Fibroblast of mammary gland (primary cell): Measurements from ENCODE around the gene DGKH.

Experiments
- DNase-seq: peaks from one replicate; pipeline ENCODE4 v3.0.0-alpha.2; 2010; ENCODE audit warnings: low read depth
- H3K4me3 ChIP-seq: 2 replicates; pipeline ENCODE4 v1.5.1; 2011; ENCODE audit warnings: low read depth, mild to moderate bottlenecking, low read length, moderate library complexity; ENCODE audit not compliant: control insufficient read depth
- TF ChIP-seq, protein P1 (sequence below): conservative IDR thresholded peaks from 2 replicates; pipeline ENCODE4 v1.5.1; 2011; ENCODE audit warnings: low read depth, low read length, inconsistent platforms; ENCODE audit not compliant: control insufficient read depth, insufficient read depth

DGKH gene

GRCh38 chr13:42109957-42110356 lies 61.5 kb downstream of the DGKH start:
- TF ChIP-seq, protein P1, sequence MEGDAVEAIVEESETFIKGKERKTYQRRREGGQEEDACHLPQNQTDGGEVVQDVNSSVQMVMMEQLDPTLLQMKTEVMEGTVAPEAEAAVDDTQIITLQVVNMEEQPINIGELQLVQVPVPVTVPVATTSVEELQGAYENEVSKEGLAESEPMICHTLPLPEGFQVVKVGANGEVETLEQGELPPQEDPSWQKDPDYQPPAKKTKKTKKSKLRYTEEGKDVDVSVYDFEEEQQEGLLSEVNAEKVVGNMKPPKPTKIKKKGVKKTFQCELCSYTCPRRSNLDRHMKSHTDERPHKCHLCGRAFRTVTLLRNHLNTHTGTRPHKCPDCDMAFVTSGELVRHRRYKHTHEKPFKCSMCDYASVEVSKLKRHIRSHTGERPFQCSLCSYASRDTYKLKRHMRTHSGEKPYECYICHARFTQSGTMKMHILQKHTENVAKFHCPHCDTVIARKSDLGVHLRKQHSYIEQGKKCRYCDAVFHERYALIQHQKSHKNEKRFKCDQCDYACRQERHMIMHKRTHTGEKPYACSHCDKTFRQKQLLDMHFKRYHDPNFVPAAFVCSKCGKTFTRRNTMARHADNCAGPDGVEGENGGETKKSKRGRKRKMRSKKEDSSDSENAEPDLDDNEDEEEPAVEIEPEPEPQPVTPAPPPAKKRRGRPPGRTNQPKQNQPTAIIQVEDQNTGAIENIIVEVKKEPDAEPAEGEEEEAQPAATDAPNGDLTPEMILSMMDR, result no peak
- DNase-seq, result no peak
- H3K4me3 ChIP-seq, result no peak overlapping the region

GRCh38 chr13:42110410-42111155 lies 62.1 kb downstream of the DGKH start:
- DNase-seq, result peak; percentile 84
- H3K4me3 ChIP-seq, result no peak overlapping the region
- TF ChIP-seq, protein P1, result peak; percentile 69

DNA sequence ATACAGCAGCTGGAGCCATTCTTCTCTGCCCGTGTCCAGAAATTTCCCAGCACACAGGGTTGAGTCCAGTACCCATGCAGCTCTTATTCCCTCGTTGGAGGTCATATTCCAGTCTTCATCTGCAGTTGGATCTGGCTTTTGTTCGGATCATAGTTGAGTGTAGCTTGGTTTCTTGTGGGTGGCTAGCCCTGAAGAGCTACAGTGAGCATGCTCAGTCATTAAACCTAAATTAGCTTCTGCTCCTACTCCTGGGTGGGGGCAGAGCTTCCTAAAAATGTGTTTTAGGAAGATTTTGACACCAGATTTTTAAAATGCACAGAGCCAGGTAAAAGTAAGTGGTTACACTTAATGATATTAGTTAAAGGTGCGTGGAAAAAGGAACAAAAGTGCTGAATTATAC lies 64.4 kb downstream of the DGKH start:
- TF ChIP-seq, protein P1, result no peak
- H3K4me3 ChIP-seq, result no peak overlapping the region
- no peak for DNase-seq

DNA sequence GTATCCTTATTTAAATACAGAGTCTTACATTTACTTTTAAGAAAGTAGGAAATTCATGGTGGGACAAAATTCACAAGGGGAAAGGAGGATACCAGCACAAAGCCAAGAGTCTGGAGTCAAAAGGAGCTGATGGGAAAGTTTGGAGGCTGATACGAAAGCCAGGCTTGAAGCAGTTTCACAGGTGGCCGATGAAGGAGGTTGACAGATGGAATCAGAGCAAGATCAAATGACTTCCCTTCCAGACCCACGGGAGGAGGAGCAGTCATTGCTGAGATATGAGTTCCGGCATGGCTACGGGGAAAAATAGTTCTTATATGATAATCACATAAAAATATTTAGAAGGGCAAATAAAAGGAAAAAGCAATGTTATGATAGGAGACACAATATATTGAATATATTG lies 65.0 kb downstream of the DGKH start:
- no peak for DNase-seq
- H3K4me3 ChIP-seq, result no peak overlapping the region
- TF ChIP-seq, protein P1, result no peak

- TF ChIP-seq, protein P1, result no peak
- no peak for DNase-seq
- H3K4me3 ChIP-seq, result no peak overlapping the region
Measured at GRCh38 chr13:42114278-42114677, 65.8 kb downstream of the DGKH start.

- TF ChIP-seq, protein P1, result no peak
- H3K4me3 ChIP-seq, result no peak overlapping the region
Measured at GRCh38 chr13:42114912-42115311, 66.5 kb downstream of the DGKH start.

More at GRCh38 chr13:42114912-42115311, 66.5 kb downstream of the DGKH start:
- no peak for DNase-seq
